HUES64 (cell line): ENCODE results near the gene CERS2.

Experiments
- H3K27ac ChIP-seq: 2 replicates; pipeline ENCODE4 v1.7.0; 2013; ENCODE audit warnings: low read depth, low read length, inconsistent platforms
- H3K27me3 ChIP-seq: 2 replicates; pipeline ENCODE4 v1.6.1; 2013; ENCODE audit warnings: mild to moderate bottlenecking, low read length; ENCODE audit not compliant: insufficient read depth
- H3K36me3 ChIP-seq: 2 replicates; pipeline ENCODE4 v1.6.1; 2013; ENCODE audit warnings: mild to moderate bottlenecking, low read length; ENCODE audit not compliant: insufficient read depth
- H3K4me1 ChIP-seq: 2 replicates; pipeline ENCODE4 v1.6.1; 2013; ENCODE audit warnings: mild to moderate bottlenecking, low read length, moderate library complexity; ENCODE audit not compliant: insufficient read depth
- H3K4me3 ChIP-seq: 2 replicates; pipeline ENCODE4 v1.5.1; 2013; ENCODE audit warnings: mild to moderate bottlenecking, low read length, moderate library complexity
- H3K9ac ChIP-seq: 2 replicates; pipeline ENCODE4 v1.6.1; 2013; ENCODE audit warnings: mild to moderate bottlenecking, low read depth, low read length
- H3K9me3 ChIP-seq: 2 replicates; pipeline ENCODE4 v1.6.1; 2013; ENCODE audit warnings: low read depth, low read length; ENCODE audit not compliant: insufficient read depth
- WGBS: fragments of 150-250, 120-280 bp; methylation state at CpG from one replicate; pipeline ENCODE4 v1.1.7; 2013; ENCODE audit warnings: missing lambda C conversion rate; 5-methylcytosine and 5-hydroxymethylcytosine counted together

The CERS2 gene

DNA sequence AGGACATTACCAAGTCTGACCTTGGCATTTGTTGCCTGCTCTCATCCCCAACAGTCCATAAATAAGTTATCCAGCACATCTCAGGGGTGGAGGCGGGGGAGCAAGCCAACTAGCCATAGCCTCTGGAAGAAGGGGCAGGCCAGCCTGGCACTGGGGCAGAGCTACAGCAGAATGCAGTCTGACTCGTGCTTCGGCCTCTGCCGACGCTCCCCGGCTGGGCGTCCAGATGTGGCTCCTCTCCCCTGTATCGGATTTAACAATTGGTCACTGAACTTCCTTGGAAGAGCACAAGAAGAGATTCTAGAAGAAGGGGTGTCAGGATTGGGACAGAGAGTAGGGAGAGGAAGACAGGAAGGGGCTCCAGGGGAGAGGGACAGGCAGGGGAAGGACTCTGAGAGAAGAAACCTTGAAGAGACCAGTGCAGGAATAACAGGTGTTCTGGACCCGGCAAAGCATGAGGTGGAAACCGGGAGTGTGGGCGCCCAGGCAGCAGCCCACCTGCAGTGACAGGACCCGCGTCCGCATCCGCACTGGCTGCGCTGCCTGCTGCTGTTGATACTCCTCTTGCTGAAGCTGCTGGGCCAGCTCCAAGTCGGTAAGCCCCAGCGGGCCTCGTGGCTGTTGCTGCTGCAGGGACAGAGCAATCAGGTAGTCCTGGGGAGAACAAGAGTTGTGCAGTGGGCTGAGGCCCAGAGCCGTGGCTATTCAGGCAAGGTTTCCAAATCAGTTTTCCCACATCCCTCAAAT, 22.7 kb upstream of the CERS2 start:
- no peaks in the 10 kb centered on the region for H3K27me3 ChIP-seq
- H3K9me3 ChIP-seq: no peaks in the 10 kb centered on the region
- H3K36me3 ChIP-seq: peaks cover 10% of the 10 kb centered on the region; the same call in 1 of the 2 replicates
- H3K4me1 ChIP-seq: 0 out of 2 replicates have a peak, but pooled peaks cover 3% of the 10 kb centered on the region
- no peak overlapping the region for H3K4me3 ChIP-seq
- WGBS: 94% methylated on average over 20 of the region's 20 CpGs
- no peak overlapping the region for H3K9ac ChIP-seq
- no peak overlapping the region for H3K27ac ChIP-seq

DNA sequence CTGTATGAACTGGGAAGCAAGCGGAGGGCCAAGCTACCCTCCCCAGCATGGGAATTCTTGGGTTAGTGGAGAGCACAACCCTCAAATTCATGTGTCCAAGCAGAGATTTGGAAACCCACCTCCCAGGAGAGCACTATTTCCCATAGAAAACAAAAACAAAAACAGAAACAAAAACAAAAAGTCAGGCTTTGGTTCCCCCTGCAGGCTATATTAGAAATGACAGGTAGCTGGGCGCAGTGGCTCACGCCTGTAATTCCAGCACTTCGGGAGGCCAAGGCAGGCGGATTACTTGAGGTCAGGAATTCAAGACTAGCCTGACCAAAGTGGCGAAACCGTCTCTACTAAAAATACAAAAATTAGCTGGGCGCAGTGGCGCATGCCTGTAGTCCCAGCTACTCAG, 21.3 kb upstream of the CERS2 start:
- 41% methylated on average over 9 of the region's 9 CpGs for WGBS
- 0 out of 2 replicates have a peak, but pooled peaks cover 3% of the 10 kb centered on the region for H3K4me1 ChIP-seq
- no peaks in the 10 kb centered on the region for H3K9me3 ChIP-seq
- no peak overlapping the region for H3K27ac ChIP-seq
- H3K4me3 ChIP-seq: no peak overlapping the region
- no peaks in the 10 kb centered on the region for H3K27me3 ChIP-seq
- H3K9ac ChIP-seq: no peak overlapping the region
- H3K36me3 ChIP-seq: peaks cover 7% of the 10 kb centered on the region; the same call in 1 of the 2 replicates

DNA sequence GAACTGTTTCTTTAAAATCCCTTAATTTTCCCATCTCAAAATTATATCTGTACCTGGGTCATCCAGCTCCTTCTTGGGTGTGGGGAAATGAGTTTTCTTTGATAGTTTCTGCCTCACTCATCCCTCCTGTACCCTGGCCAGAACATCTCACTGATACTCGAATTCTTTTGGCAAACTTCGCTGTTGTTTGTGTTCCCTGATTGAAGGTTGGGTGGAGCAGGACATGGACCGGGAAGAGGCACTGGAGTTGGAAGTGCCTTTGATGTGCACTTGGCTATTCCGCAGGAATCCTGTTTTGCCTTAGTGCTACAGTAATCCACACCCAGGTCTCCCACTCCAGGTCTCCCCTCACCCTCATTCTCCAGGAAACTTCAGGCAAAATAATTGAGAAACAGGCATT, 20.8 kb upstream of the CERS2 start:
- H3K4me3 ChIP-seq: no peak overlapping the region
- H3K4me1 ChIP-seq: 0 out of 2 replicates have a peak, but pooled peaks cover 3% of the 10 kb centered on the region
- H3K36me3 ChIP-seq: 0 out of 2 replicates have a peak, but pooled peaks cover 7% of the 10 kb centered on the region
- H3K27me3 ChIP-seq: no peaks in the 10 kb centered on the region
- H3K9ac ChIP-seq: no peak overlapping the region
- no peak overlapping the region for H3K27ac ChIP-seq
- 82% methylated on average over 4 of the region's 4 CpGs for WGBS
- H3K9me3 ChIP-seq: no peaks in the 10 kb centered on the region

DNA sequence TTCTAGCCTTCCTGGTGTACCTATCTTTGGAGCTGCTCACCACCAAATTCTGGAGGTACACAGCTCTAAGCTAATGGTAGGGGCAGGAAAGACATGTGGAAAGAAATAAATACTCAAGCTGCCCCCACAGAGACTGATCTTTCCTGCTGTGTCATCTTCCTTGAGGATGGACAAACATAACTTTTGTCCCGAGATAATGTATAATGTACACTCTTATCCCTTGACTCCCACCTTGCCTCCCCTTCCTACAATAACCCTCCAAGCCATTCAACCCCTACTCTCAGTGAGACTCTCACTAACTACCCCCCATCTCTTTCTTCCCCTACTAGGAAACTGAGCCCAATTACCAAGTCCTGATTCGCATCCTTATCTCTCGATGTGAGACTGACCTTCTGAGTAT, 19.6 kb upstream of the CERS2 start:
- Histone ChIP-seq H3K36me3 (0 out of 2 replicates have a peak, but pooled peaks cover 7% of the 10 kb centered on the region), H3K9ac (no peak overlapping the region), H3K4me3 (no peak overlapping the region), H3K27me3 (no peaks in the 10 kb centered on the region), H3K4me1 (0 out of 2 replicates have a peak, but pooled peaks cover 3% of the 10 kb centered on the region), H3K9me3 (no peaks in the 10 kb centered on the region), H3K27ac (no peak overlapping the region)
- 96% methylated on average over 3 of the region's 3 CpGs for WGBS

DNA sequence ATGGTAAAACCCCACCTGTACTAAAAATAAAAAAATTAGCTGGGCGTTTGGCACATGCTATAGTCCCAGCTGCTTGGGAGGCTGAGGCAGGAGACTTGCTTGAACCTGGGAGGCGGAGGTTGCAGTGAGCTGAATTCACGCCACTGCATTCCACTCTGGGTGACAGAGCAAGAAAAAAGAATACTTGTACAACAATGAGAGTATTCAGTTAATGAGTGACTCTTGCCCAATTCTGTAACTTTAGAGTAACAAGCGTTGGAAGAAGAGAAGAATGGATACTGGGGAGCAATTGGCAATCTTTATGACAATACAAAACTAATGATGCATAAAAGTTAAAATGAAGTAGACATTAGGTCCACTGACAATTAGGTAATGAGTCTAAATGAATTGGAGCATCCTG, 18.0 kb upstream of the CERS2 start:
- 95% methylated on average over 4 of the region's 4 CpGs for WGBS
- Histone ChIP-seq H3K36me3 (no peaks in the 10 kb centered on the region), H3K9ac (no peak overlapping the region), H3K27ac (no peak overlapping the region), H3K4me1 (0 out of 2 replicates have a peak, but pooled peaks cover 3% of the 10 kb centered on the region), H3K4me3 (no peak overlapping the region), H3K9me3 (no peaks in the 10 kb centered on the region), H3K27me3 (no peaks in the 10 kb centered on the region)

DNA sequence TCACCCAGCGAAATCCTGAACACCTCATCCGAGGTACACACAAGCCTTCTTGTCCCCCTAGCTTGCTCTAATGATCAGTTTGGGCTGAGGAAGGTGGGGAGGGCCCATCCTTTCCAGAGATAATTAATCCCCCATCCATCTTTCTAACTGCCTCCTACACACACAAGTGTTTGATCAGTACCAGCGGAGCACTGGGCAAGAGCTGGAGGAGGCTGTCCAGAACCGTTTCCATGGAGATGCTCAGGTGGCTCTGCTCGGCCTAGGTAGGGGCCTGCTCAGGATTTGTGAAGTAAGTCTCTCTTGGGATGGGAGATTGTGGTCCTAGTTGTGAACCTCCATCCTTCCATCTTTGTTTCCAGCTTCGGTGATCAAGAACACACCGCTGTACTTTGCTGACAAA, 13.3 kb upstream of the CERS2 start:
- Histone ChIP-seq H3K27ac (no peak overlapping the region), H3K36me3 (no peaks in the 10 kb centered on the region), H3K27me3 (no peaks in the 10 kb centered on the region), H3K9ac (no peak overlapping the region), H3K4me3 (no peak overlapping the region), H3K9me3 (no peaks in the 10 kb centered on the region), H3K4me1 (no peaks in the 10 kb centered on the region)
- WGBS: 94% methylated on average over 5 of the region's 7 CpGs

DNA sequence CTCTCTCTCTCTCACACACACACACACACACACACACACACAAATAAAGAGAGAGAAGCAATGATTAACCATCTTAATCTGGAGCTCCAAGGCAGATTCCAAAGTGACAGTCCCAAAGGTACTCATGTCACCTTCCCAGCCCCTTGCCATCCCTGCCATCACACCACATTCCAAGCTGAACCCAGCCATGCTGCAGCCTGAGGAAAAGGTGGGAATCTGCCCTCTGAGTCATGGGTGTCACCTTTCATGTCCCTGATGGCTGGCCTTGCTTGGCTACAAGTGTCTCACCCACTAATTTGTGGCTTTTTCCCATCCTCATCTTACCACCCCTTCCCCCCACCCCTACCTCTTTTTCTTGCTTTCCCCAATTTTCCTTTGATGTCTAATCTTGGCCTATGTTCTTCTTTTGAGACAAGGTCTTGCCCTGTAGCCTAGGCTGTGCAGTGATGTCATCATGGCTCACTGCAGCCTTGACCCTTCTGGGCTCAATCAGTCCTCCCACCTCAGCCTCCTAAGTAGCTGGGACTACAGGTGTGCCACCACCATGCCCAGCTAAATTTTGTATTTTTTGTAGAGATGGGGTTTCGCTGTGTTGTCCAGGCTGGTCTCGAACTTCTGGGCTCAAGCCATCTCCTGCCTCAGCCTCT, 10.7 kb upstream of the CERS2 start:
- H3K9me3 ChIP-seq: no peaks in the 10 kb centered on the region
- no peak overlapping the region for H3K27ac ChIP-seq
- H3K36me3 ChIP-seq: no peaks in the 10 kb centered on the region
- H3K4me1 ChIP-seq: peaks cover 19% of the 10 kb centered on the region
- H3K27me3 ChIP-seq: no peaks in the 10 kb centered on the region
- no peak overlapping the region for H3K4me3 ChIP-seq
- H3K9ac ChIP-seq: no peak overlapping the region
- 97% methylated on average over 2 of the region's 2 CpGs for WGBS

DNA sequence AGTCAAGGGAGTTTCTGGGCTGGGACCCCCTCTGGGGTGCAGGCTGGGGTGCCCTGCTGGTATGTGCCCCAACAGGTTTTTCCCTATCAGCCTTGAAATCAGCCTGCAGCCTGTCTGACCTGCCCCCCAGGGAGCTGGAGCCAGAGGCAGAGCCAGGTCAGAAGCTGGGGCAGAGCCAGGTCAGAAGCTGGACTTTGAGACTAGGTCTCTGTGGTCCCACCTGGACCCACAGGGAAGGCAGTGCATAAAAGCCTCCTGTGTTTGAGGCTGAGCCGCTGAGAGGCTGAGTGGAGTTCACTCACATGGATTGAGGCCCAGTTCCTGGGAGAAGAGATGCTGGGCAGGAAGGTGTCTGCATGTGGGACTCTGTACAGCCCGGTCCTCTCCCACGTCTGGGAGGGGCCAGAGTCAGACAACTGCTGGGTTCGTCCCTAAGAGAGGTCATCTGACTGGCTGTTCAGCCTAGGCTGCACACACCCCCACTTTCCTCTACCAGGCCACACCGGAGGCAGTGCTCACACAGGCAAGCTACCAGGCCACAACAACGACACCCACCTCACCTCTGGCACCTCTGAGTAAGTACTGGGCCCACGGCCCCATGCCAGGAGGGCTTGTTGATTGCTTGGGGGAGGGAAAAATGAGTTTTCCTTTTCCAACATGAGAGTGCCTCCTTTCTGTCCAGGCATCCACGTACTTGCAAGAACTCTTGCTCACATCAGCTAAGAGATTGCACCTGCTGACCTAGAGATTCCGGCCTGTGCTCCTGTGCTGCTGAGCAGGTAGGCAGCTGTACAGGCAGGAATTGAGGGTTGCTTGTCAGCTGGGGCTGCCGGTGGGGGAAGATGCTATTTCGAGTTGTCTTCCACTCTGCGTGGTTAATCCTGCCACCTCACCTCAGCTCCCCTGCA, 7.4 kb upstream of the CERS2 start, which contains the start of gene ANXA9:
ANXA9 (plus strand) TSS at position 488 of the 908 bp plus-strand sequence. CDS start 814 bp downstream, outside the sequence.
- no peaks in the 10 kb centered on the region for H3K27me3 ChIP-seq
- H3K27ac ChIP-seq: peak within 1 kb of the TSS; percentile 50
- no peaks in the 10 kb centered on the region for H3K9me3 ChIP-seq
- no peaks in the 10 kb centered on the region for H3K36me3 ChIP-seq
- WGBS: 80% methylated on average over 12 of the region's 12 CpGs
- H3K9ac ChIP-seq: peak within 1 kb of the TSS; percentile 41; the same call in 1 of the 2 replicates
- H3K4me3 ChIP-seq: no peak within 1 kb of the TSS
- H3K4me1 ChIP-seq: peaks cover 34% of the 10 kb centered on the region

DNA sequence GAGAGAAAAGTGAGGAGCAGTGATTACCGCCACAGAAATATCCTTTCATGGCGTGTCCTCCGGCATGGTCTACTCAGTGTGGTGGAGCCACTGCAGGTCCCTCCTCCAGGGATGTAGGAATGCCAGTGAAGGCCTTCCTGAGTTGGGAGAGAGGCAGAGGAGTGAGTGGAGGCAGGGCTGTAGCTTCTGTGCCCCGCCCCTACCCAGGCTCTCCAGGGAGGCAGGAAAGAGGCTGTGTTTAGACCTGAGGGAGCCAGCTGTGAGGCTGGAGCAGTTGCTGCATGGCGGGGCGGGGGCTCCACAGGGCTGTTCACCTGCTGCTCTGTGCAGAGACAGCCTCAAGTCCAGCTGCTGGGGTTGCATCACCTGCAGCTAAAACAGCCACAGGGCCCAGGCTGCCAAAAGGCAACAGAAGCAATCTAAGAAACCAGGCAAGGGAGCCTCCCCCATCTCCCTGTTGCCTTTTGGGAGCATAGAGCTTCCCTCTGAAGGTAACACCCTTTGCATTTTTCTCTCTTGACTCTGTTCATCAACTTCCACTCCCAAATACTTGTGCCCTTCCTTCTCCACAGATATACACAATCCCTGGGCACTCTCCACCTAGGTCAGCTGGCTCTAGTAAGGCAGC, 6.7 kb upstream of the CERS2 start:
- WGBS: 21% methylated on average over 6 of the region's 6 CpGs
- Histone ChIP-seq H3K4me1 (peaks cover 41% of the 10 kb centered on the region), H3K27me3 (no peaks in the 10 kb centered on the region), H3K27ac (peak overlapping the region; percentile 80), H3K9ac (peak overlapping the region; percentile 41), H3K9me3 (no peaks in the 10 kb centered on the region), H3K4me3 (0 out of 2 replicates have a peak overlapping the region, but pooled peaks have one; percentile 10), H3K36me3 (no peaks in the 10 kb centered on the region)
